HG03521 (cell line): Measurements from ENCODE around the gene FUS.
"Not testable (repeated sequence)": the region's sequence is repeated elsewhere in the genome, so short reads cannot be mapped to it uniquely, and the experiment has no call there.

Experiments
- ATAC-seq: cut with Tn5 transposase; IDR thresholded peaks from one replicate; pipeline ENCODE4 v1.9.1; 2021; ENCODE audit warnings: mild to moderate bottlenecking, moderate library complexity; ENCODE audit not compliant: unreplicated experiment

The FUS gene

GRCh38 chr16:31179747-31180459 is at the start of gene FUS:
FUS (plus strand) TSS chr16:31180139; CDS start chr16:31180215, 76 bp downstream.
- ATAC-seq, result peak; percentile 66

- ATAC-seq, result no peak
These were observed 49.5 kb upstream of the FUS start for GRCh38 chr16:31130336-31130891.

GRCh38 chr16:31130899-31131298 is 49.0 kb upstream of the FUS start:
- ATAC-seq, result no peak

- no peak for ATAC-seq
These were observed 48.5 kb upstream of the FUS start for GRCh38 chr16:31131416-31131815.

- ATAC-seq, result no peak
These were observed 48.1 kb upstream of the FUS start for GRCh38 chr16:31131841-31132271.

GRCh38 chr16:31132303-31132979 is 47.5 kb upstream of the FUS start:
- no peak for ATAC-seq

GRCh38 chr16:31133046-31133501 is 46.9 kb upstream of the FUS start:
- ATAC-seq, result no peak

GRCh38 chr16:31134091-31134571 is 45.8 kb upstream of the FUS start:
- no peak for ATAC-seq

- no peak for ATAC-seq
These were observed 45.1 kb upstream of the FUS start for GRCh38 chr16:31134625-31135534.

- no peak for ATAC-seq
These were observed 44.2 kb upstream of the FUS start, which contains the start of gene PRSS8 for GRCh38 chr16:31135535-31136286. PRSS8 (minus strand) TSS chr16:31135727; CDS start chr16:31135498, 229 bp downstream.

GRCh38 chr16:31136287-31136662 is 43.7 kb upstream of the FUS start:
- ATAC-seq, result no peak

GRCh38 chr16:31136822-31137499 is 43.0 kb upstream of the FUS start:
- ATAC-seq, result not testable (repeated sequence)

GRCh38 chr16:31138621-31139578 is 41.0 kb upstream of the FUS start:
- no peak for ATAC-seq

- not testable (repeated sequence) for ATAC-seq
These were observed 38.9 kb upstream of the FUS start for GRCh38 chr16:31141071-31141469.

- ATAC-seq, result no peak
These were observed 38.3 kb upstream of the FUS start for GRCh38 chr16:31141489-31142108.

- ATAC-seq, result peak; percentile 86
These were observed 37.6 kb upstream of the FUS start for GRCh38 chr16:31142109-31143010.
